ENCODE measurements around the gene ZNF500.

ZNF500 gene

DNA sequence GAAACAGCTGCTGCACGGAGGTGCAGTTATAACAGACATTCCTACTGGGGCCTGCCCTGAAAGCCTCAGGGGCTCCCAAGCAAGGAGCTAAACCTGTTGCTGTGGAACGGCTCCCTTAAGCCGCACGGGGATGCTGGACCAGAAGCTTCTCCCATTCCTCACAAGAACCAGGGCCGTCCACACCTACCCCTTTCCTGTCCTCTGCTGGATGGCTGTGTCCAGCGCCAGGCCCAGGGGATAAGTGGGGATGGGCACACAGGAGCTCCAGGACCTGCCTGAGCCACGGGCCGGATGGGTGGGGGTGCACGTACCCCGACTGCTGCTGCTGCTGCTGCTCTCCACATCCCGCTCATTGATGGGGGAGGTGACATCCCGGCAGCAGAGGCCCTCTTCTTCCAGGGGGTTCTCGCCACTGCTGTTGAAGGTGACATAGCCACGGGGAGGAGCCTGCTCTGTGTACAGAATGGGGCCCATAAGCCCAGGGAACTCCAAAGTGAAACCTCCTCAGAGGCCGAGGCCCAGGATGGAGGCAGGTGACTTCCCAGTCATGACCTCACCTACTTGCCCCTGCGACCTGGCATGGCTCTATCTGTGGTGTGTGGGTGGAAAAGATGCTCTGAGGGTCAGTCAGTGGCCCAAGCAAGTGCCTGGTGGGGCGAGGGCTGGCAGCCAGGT, 65.0 kb downstream of the ZNF500 start:
- peaks cover 51% of the 10 kb centered on the region; the same call in 1 of the 2 replicates for H3K36me3 ChIP-seq (ENCODE audit: insufficient read depth, low read length)
- H3K9me3 ChIP-seq (ENCODE audit: low read length), result no peaks in the 10 kb centered on the region
- H3K79me2 ChIP-seq (ENCODE audit: insufficient read depth, low read length), result no peaks in the 10 kb centered on the region
- H3K4me2 ChIP-seq (ENCODE audit: low read length), result no peak overlapping the region
- no peak overlapping the region for H3K27ac ChIP-seq (ENCODE audit: low read depth, low read length, poor library complexity, severe bottlenecking)
- H3K4me1 ChIP-seq (ENCODE audit: insufficient read depth, low read length, severe bottlenecking), result peaks cover 3% of the 10 kb centered on the region
- H3K4me3 ChIP-seq (ENCODE audit: low read depth, low read length, poor library complexity, severe bottlenecking), result no peak overlapping the region
- H2AFZ ChIP-seq (ENCODE audit: low read length), result no peak overlapping the region
- no peaks in the 10 kb centered on the region for H3K27me3 ChIP-seq (ENCODE audit: insufficient read depth, low read length)
- no peaks in the 10 kb centered on the region for H3F3A ChIP-seq (ENCODE audit: insufficient read depth, low read length)
- TF ChIP-seq, protein P1, sequence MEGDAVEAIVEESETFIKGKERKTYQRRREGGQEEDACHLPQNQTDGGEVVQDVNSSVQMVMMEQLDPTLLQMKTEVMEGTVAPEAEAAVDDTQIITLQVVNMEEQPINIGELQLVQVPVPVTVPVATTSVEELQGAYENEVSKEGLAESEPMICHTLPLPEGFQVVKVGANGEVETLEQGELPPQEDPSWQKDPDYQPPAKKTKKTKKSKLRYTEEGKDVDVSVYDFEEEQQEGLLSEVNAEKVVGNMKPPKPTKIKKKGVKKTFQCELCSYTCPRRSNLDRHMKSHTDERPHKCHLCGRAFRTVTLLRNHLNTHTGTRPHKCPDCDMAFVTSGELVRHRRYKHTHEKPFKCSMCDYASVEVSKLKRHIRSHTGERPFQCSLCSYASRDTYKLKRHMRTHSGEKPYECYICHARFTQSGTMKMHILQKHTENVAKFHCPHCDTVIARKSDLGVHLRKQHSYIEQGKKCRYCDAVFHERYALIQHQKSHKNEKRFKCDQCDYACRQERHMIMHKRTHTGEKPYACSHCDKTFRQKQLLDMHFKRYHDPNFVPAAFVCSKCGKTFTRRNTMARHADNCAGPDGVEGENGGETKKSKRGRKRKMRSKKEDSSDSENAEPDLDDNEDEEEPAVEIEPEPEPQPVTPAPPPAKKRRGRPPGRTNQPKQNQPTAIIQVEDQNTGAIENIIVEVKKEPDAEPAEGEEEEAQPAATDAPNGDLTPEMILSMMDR (IDR thresholded peaks at IDR 0.05; ENCODE audit: low read length), result no peak
- TF ChIP-seq EZH2 (IDR thresholded peaks at IDR 0.05; ENCODE audit: borderline replicate concordance, low read length), result no peak
- no peaks in the 10 kb centered on the region for H3K9me2 ChIP-seq (ENCODE audit: low read depth, low read length)
- H4K20me1 ChIP-seq (ENCODE audit: insufficient read depth, low read length), result no peaks in the 10 kb centered on the region
- H3K9ac ChIP-seq (ENCODE audit: low read length), result no peak overlapping the region

DNA sequence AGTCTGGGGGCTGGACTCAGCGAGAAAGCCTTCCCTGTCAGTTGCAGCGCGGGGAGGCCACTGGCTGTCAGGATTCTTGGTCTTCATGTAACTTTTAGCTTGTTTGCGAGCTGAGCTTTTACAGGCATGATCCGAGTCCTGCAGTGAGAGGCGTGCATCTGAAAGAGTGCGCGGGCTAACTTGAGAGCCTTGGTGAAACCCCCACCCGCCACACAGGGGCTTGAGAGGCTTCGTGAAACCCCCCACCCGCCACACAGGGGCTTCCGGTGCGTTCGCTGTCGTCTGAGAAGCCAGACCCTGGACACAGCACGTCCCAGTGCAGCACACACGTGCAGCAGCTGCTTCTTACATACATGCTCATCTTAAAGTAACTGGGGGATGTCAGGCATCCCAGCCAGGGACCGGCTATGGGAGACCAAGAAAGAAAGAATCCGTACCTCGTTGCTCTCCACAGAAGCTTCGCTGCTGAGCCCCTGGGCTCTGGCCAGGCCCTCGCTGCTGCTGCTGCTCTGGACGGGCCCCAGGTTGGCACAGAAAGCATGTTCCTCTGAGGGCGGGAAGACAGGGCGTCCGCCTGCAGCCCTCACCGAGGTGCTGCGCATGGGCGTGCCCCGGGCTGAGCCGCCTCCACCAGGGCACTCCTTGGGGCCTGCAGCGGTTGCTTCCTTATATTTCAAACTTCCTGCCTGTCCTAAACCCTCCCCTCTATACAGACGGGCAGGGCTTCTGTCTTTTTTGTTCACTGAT, 65.8 kb downstream of the ZNF500 start:
- H3K9ac ChIP-seq (ENCODE audit: low read length), result no peak overlapping the region
- peaks cover 58% of the 10 kb centered on the region; the same call in 1 of the 2 replicates for H3K36me3 ChIP-seq (ENCODE audit: insufficient read depth, low read length)
- no peak overlapping the region for H3K4me3 ChIP-seq (ENCODE audit: low read depth, low read length, poor library complexity, severe bottlenecking)
- H3K9me2 ChIP-seq (ENCODE audit: low read depth, low read length), result no peaks in the 10 kb centered on the region
- H3K27ac ChIP-seq (ENCODE audit: low read depth, low read length, poor library complexity, severe bottlenecking), result no peak overlapping the region
- H3K9me3 ChIP-seq (ENCODE audit: low read length), result no peaks in the 10 kb centered on the region
- TF ChIP-seq, protein P1 (IDR thresholded peaks at IDR 0.05; ENCODE audit: low read length), result no peak
- TF ChIP-seq EZH2 (IDR thresholded peaks at IDR 0.05; ENCODE audit: borderline replicate concordance, low read length), result no peak
- H3F3A ChIP-seq (ENCODE audit: insufficient read depth, low read length), result no peaks in the 10 kb centered on the region
- peaks cover 3% of the 10 kb centered on the region for H3K4me1 ChIP-seq (ENCODE audit: insufficient read depth, low read length, severe bottlenecking)
- H3K79me2 ChIP-seq (ENCODE audit: insufficient read depth, low read length), result no peaks in the 10 kb centered on the region
- no peak overlapping the region for H3K4me2 ChIP-seq (ENCODE audit: low read length)
- no peaks in the 10 kb centered on the region for H4K20me1 ChIP-seq (ENCODE audit: insufficient read depth, low read length)
- H2AFZ ChIP-seq (ENCODE audit: low read length), result no peak overlapping the region
- H3K27me3 ChIP-seq (ENCODE audit: insufficient read depth, low read length), result no peaks in the 10 kb centered on the region

DNA sequence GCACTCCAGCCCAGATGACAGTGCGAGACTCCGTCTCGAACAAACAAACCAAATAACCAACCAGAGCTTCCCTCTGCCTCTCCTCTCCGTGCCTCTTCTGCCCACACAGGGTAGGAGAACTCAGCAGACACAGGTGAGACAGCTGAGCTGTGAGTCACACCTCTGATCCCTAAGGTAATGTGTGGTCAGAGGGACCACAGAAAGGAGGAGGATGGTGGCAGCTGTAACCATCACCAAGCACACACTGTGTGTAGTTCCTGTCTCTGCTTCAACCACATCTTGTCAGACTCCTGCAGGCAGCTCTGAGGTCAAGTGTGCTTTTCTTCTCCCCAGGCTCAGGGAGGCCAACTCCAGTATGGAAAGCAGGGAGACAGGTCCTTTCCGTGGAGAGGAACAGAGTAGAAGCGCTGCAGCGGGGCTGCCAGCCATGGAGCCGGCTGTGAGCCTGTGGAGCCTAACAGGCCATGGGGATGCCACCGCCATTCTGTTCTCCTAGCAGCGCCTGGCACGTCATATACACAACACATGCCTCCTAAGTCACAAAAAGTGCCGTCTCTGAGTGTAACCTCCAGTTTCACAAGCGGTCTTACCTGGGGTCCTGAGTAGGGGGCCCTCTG, 66.5 kb downstream of the ZNF500 start:
- H2AFZ ChIP-seq (ENCODE audit: low read length), result no peak overlapping the region
- TF ChIP-seq EZH2 (IDR thresholded peaks at IDR 0.05; ENCODE audit: borderline replicate concordance, low read length), result no peak
- TF ChIP-seq, protein P1 (IDR thresholded peaks at IDR 0.05; ENCODE audit: low read length), result no peak
- H3K79me2 ChIP-seq (ENCODE audit: insufficient read depth, low read length), result no peaks in the 10 kb centered on the region
- H3K9me3 ChIP-seq (ENCODE audit: low read length), result no peaks in the 10 kb centered on the region
- H3K27ac ChIP-seq (ENCODE audit: low read depth, low read length, poor library complexity, severe bottlenecking), result no peak overlapping the region
- peaks cover 3% of the 10 kb centered on the region for H3K4me1 ChIP-seq (ENCODE audit: insufficient read depth, low read length, severe bottlenecking)
- no peak overlapping the region for H3K9ac ChIP-seq (ENCODE audit: low read length)
- H4K20me1 ChIP-seq (ENCODE audit: insufficient read depth, low read length), result no peaks in the 10 kb centered on the region
- H3K4me3 ChIP-seq (ENCODE audit: low read depth, low read length, poor library complexity, severe bottlenecking), result no peak overlapping the region
- peaks cover 65% of the 10 kb centered on the region; the same call in 1 of the 2 replicates for H3K36me3 ChIP-seq (ENCODE audit: insufficient read depth, low read length)
- no peak overlapping the region for H3K4me2 ChIP-seq (ENCODE audit: low read length)
- no peaks in the 10 kb centered on the region for H3K9me2 ChIP-seq (ENCODE audit: low read depth, low read length)
- no peaks in the 10 kb centered on the region for H3K27me3 ChIP-seq (ENCODE audit: insufficient read depth, low read length)
- no peaks in the 10 kb centered on the region for H3F3A ChIP-seq (ENCODE audit: insufficient read depth, low read length)
